Endothelial cell of umbilical vein (primary cell): Measurements from ENCODE around the gene TBC1D24. TPM values are rescaled to one million over a fixed set of nuclear protein-coding genes. Genes with fewer than 3 reads are reported as not detected.

Source experiments
- BruUV-seq: library from RNA; stranded (reverse); fragments of 400-500 nt; replicated peaks from 2 replicates; lab custom pipeline; 2021; lab: Mats Ljungman, UMichigan
- CTCF ChIA-PET: fragments of 300-600, 350-600 bp; sonication (Branson Sonifier 250); formaldehyde crosslinking; loops from one replicate; lab custom pipeline; 2021; ENCODE audit warnings: antibody characterized with exemption, inconsistent platforms; lab: Charles Lee
- POLR2A ChIA-PET: fragments of 300-600, 350-600 bp; sonication (Branson Sonifier 250); formaldehyde crosslinking; loops from one replicate; lab custom pipeline; 2021; ENCODE audit warnings: antibody characterized with exemption, inconsistent platforms; lab: Charles Lee
- DNase-seq: peaks from one replicate; pipeline ENCODE4 v3.0.0-alpha.2; 2011; ENCODE audit warnings: low read depth, low spot score
- FAIRE-seq: peaks from 2 replicates; lab custom pipeline; 2011; peaks lifted over from hg19 to GRCh38; lab: Jason Lieb, UNC
- H2AFZ ChIP-seq: 2 replicates; pipeline ENCODE4 v1.6.0; 2012; ENCODE audit warnings: low read depth, low read length, control low read depth, inconsistent platforms
- H3K27ac ChIP-seq: 2 replicates; pipeline ENCODE4 v1.5.1; 2011; ENCODE audit warnings: low read depth, mild to moderate bottlenecking, control low read depth, low read length, moderate library complexity; ENCODE audit not compliant: insufficient read depth
- H3K27me3 ChIP-seq, 2 experiments: 2 replicates each; pipeline versions ENCODE4 v1.6.0 to v1.6.1; 2011; ENCODE audit warnings: low read length in 2 of 2, mixed read lengths in 1 of 2; ENCODE audit not compliant: control insufficient read depth in 2 of 2, insufficient read depth in 2 of 2
- H3K36me3 ChIP-seq, 2 experiments: 2 replicates in 1 of 2; 3 replicates in 1 of 2; pipeline ENCODE4 v1.5.1; 2011; ENCODE audit warnings: low read length in 2 of 2, mild to moderate bottlenecking in 1 of 2, moderate library complexity in 1 of 2; ENCODE audit not compliant: control insufficient read depth in 2 of 2, insufficient read depth in 2 of 2; ENCODE audit errors: extremely low read depth in 1 of 2
- H3K4me1 ChIP-seq: 3 replicates; pipeline ENCODE4 v1.5.1; 2011; ENCODE audit warnings: mild to moderate bottlenecking, low read length; ENCODE audit not compliant: control insufficient read depth, insufficient read depth; ENCODE audit errors: extremely low read depth
- H3K4me2 ChIP-seq: 2 replicates; pipeline ENCODE4 v1.6.1; 2011; ENCODE audit warnings: low read length, control low read depth, mixed read lengths; ENCODE audit not compliant: insufficient read depth
- H3K4me3 ChIP-seq, 3 experiments: fragments of 200-600 bp in 1 of 3; sonication (generic), shearing (Covaris generic) in 1 of 3; replicated peaks in 1 of 3; 2 replicates each; pipeline ENCODE4 v1.5.1; 2011 to 2016; ENCODE audit warnings: control low read depth in 3 of 3, low read length in 3 of 3, mild to moderate bottlenecking in 2 of 3, inconsistent platforms in 1 of 3, low read depth in 1 of 3, moderate library complexity in 1 of 3; ENCODE audit not compliant: insufficient read depth in 1 of 3
- H3K79me2 ChIP-seq: 2 replicates; pipeline ENCODE4 v1.6.0; 2012; ENCODE audit warnings: low read length, inconsistent platforms; ENCODE audit not compliant: control insufficient read depth, insufficient read depth
- H3K9ac ChIP-seq: replicated peaks from 2 replicates; pipeline ENCODE3; 2011; ENCODE audit warnings: low read length, control low read depth; ENCODE audit not compliant: insufficient read depth; ENCODE audit errors: extremely low read depth
- H3K9me1 ChIP-seq: replicated peaks from 3 replicates; pipeline ENCODE4 v1.6.0; 2011; ENCODE audit warnings: mild to moderate bottlenecking, low read length; ENCODE audit not compliant: control insufficient read depth, insufficient read depth; ENCODE audit errors: extremely low read depth
- H3K9me3 ChIP-seq: replicated peaks from 2 replicates; pipeline ENCODE4 v1.5.1; 2012; ENCODE audit warnings: low read length, inconsistent platforms; ENCODE audit not compliant: control insufficient read depth, insufficient read depth
- H4K20me1 ChIP-seq: replicated peaks from 2 replicates; pipeline ENCODE3; 2011; ENCODE audit warnings: mild to moderate bottlenecking, low read length; ENCODE audit not compliant: control insufficient read depth, insufficient read depth; ENCODE audit errors: extremely low read depth
- EZH2 ChIP-seq: IDR thresholded peaks from 2 replicates; pipeline ENCODE4 v1.6.1; 2012; ENCODE audit warnings: borderline replicate concordance, low read depth, mild to moderate bottlenecking, moderate library complexity, low read length, inconsistent platforms; ENCODE audit not compliant: severe bottlenecking
- FOS ChIP-seq: IDR thresholded peaks from 2 replicates; pipeline ENCODE4 v1.6.1; 2011; ENCODE audit warnings: mild to moderate bottlenecking, low read length, moderate library complexity, borderline replicate concordance; ENCODE audit not compliant: insufficient read depth
- GATA2 ChIP-seq: IDR thresholded peaks from 2 replicates; pipeline ENCODE4 v1.7.0; 2011; ENCODE audit warnings: low read depth, mild to moderate bottlenecking, moderate library complexity, mixed read lengths, low read length; ENCODE audit not compliant: insufficient read length, insufficient read depth
- JUN ChIP-seq: IDR thresholded peaks from 2 replicates; pipeline ENCODE4 v1.6.1; 2011; ENCODE audit warnings: borderline replicate concordance, low read depth; ENCODE audit not compliant: insufficient read length, insufficient read depth
- MYC ChIP-seq: IDR thresholded peaks from one replicate; pipeline ENCODE4 v1.6.1; 2011; ENCODE audit warnings: mild to moderate bottlenecking, low read depth, low read length
- POLR2A ChIP-seq: IDR thresholded peaks from 2 replicates; pipeline ENCODE4 v1.6.1; 2012; ENCODE audit warnings: low read depth, mild to moderate bottlenecking, control low read depth, low read length
- POLR2AphosphoS5 ChIP-seq: IDR thresholded peaks from 2 replicates; pipeline ENCODE4 v1.6.1; 2012; ENCODE audit warnings: low read depth, mild to moderate bottlenecking, control low read depth, low read length, moderate library complexity; ENCODE audit not compliant: insufficient read depth
- dilution Hi-C: fragments of 300-500 bp; cut with MboI; formaldehyde crosslinking; loops from one replicate; pipeline ENCODE4 v1.15.0; 2019; ENCODE audit warnings: low sequenced_read_pairs; ENCODE audit not compliant: extremely low pct_ligation_motif_present
- intact Hi-C: fragments of 100-400 bp; cut with micrococcal nuclease; formaldehyde crosslinking; loops from one replicate; pipeline ENCODE4 v1.10.0; 2022
- polyA plus RNA-seq, 4 experiments: library from polyadenylated mRNA; depleted of rRNA in 3 of 4; stranded (reverse) in 3 of 4; unstranded in 1 of 4; fragments of >200 nt; gene quantifications; 2 replicates each; pipeline versions ENCODE4 v1.2.1 to v1.2.3, GENCODE V29; 2011 to 2012; ENCODE audit warnings: missing spikeins in 1 of 4
- total RNA-seq: library from RNA; stranded (reverse); gene quantifications from 2 replicates; pipeline ENCODE4 v1.2.3, GENCODE V29; 2021
- TF ChIP-seq, protein P1 (sequence below), 2 donors: IDR thresholded peaks; 1 replicate in 1 of 2; 2 replicates in 1 of 2; pipeline ENCODE4 v1.5.1; 2011; ENCODE audit warnings: low read length in 2 of 2, mild to moderate bottlenecking in 2 of 2, moderate library complexity in 2 of 2, control low read depth in 1 of 2, inconsistent platforms in 1 of 2, low read depth in 1 of 2; ENCODE audit not compliant: insufficient read depth in 1 of 2; ENCODE audit errors: extremely low read depth in 1 of 2
- TF ChIP-seq, protein P2 (sequence below): IDR thresholded peaks from 2 replicates; pipeline ENCODE4 v1.6.1; 2011; ENCODE audit not compliant: insufficient read depth, insufficient read length

Gene TBC1D24
- total and polyA plus RNA-seq, 2 donors (not counting 3 experiments of a cell fraction or from before 2014, with no cell fraction given) = 8.1 to 22.8 TPM

DNA sequence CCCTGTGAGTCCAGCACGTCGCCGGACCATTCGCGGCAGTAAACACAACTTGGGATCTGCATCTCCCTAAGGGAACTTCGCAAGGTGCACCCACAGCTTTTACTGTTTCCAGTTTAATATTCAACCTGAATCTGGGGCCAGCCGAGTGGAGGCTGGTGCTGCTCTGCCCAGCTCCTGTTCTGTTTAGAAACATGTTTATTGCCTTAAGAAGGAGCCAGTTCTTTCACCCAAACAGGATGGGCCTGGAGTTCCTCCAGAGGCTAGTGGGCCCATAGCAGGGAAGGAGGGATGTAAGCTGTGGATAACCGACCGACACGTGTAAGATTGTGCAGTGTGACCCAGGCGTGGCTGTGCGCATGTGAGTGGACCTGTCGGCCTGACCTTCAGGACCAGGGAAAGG, 17.4 kb downstream of the TBC1D24 start:
- Histone ChIP-seq H3K36me3 (peaks cover 0 to 10% of the 10 kb centered on the region in 2 experiments), H2AFZ (no peak overlapping the region), H3K4me3 (no peak overlapping the region), H3K27me3 (no peaks in the 10 kb centered on the region), H3K4me1 (no peaks in the 10 kb centered on the region), H3K9ac (no peak overlapping the region), H3K4me2 (no peak overlapping the region), H3K27ac (no peak overlapping the region), H3K79me2 (peaks cover 6% of the 10 kb centered on the region), H3K9me3 (no peaks in the 10 kb centered on the region), H4K20me1 (no peaks in the 10 kb centered on the region), H3K9me1 (no peaks in the 10 kb centered on the region)
- intact Hi-C loops (no loop called here), dilution Hi-C loops (no loop called here)
- no TSS peak for BruUV-seq
- no peak for TF ChIP-seq MYC
- TF ChIP-seq GATA2 = no peak
- no peak for TF ChIP-seq FOS
- TF ChIP-seq POLR2A = no peak
- TF ChIP-seq JUN = no peak
- TF ChIP-seq EZH2 = no peak
- TF ChIP-seq, protein P1, sequence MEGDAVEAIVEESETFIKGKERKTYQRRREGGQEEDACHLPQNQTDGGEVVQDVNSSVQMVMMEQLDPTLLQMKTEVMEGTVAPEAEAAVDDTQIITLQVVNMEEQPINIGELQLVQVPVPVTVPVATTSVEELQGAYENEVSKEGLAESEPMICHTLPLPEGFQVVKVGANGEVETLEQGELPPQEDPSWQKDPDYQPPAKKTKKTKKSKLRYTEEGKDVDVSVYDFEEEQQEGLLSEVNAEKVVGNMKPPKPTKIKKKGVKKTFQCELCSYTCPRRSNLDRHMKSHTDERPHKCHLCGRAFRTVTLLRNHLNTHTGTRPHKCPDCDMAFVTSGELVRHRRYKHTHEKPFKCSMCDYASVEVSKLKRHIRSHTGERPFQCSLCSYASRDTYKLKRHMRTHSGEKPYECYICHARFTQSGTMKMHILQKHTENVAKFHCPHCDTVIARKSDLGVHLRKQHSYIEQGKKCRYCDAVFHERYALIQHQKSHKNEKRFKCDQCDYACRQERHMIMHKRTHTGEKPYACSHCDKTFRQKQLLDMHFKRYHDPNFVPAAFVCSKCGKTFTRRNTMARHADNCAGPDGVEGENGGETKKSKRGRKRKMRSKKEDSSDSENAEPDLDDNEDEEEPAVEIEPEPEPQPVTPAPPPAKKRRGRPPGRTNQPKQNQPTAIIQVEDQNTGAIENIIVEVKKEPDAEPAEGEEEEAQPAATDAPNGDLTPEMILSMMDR (IDR thresholded peaks at IDR 0.05; ENCODE audit: extremely low read depth in 1 of 2, insufficient read depth in 1 of 2, low read depth in 1 of 2, low read length in 2 of 2) = no peak
- TF ChIP-seq, protein P2, sequence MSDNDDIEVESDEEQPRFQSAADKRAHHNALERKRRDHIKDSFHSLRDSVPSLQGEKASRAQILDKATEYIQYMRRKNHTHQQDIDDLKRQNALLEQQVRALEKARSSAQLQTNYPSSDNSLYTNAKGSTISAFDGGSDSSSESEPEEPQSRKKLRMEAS = no peak
- TF ChIP-seq POLR2AphosphoS5 = no peak
- ChIA-PET POLR2A (no interaction called here), CTCF (interaction anchor here (1.6 kb wide), 1 partner anchor 9 kb away, joined by 8 read pairs; no protein-coding TSS in a partner anchor)
- FAIRE-seq (no peak), DNase-seq (no peak)
